Spleen (tissue), 7 donors: ENCODE measurements around the gene SSBP2.

Experiments used
- POLR2A ChIP-seq, 3 donors: fragments of 450-650 bp; IDR thresholded peaks; one replicate each; pipeline ENCODE4 v1.5.1; 2017; ENCODE audit warnings: antibody characterized with exemption in 3 of 3, mild to moderate bottlenecking in 1 of 3
- POLR2AphosphoS5 ChIP-seq, 3 donors: sonication (generic); formaldehyde crosslinking; IDR thresholded peaks; one replicate each; pipeline ENCODE4 v1.5.1; 2017; ENCODE audit warnings: antibody characterized with exemption in 3 of 3
- TF ChIP-seq, protein P1 (sequence below), 11 experiments: fragments of 200-600 bp in 7 of 11; fragments of 450-650 bp in 4 of 11; sonication (generic) in 4 of 11; IDR thresholded peaks in 8 of 11; conservative IDR thresholded peaks in 3 of 11; 1 replicate in 7 of 11; 2 replicates in 4 of 11; pipeline versions ENCODE4 v1.4.0 to v1.8.0; 2016 to 2021; ENCODE audit warnings: antibody characterized with exemption in 11 of 11, inconsistent platforms in 4 of 11, mild to moderate bottlenecking in 1 of 11
- donor health status: DM: no; HTN: no; CAD: no; lungs with moderate emphysema.
- donor health status: DM: no; HTN: no; CAD: no.
- donor health status: DM: no; HTN: no; CAD: no.

DNA sequence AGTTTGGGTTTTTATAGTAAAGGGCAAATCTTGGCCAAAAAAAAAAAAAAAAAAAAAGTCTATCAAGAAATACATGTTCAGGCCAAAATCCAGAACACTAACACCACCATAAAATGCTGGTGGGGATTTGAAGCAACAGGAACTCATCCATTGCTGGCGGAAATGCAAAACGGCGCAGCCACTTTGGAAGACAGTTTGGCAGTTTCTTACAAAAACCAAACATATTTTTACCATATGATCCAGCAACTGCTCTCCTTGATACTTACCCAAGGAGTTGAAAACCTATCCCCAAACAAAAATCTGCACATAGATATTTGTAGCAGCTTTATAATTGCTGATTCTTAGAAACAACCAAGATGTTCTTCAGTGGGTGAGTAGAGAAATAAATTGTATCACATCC, 203.9 kb downstream of the SSBP2 start:
- TF ChIP-seq POLR2AphosphoS5 (IDR thresholded peaks at IDR 0.05) (no peak), POLR2A (IDR thresholded peaks at IDR 0.05) (no peak)
- TF ChIP-seq, protein P1, sequence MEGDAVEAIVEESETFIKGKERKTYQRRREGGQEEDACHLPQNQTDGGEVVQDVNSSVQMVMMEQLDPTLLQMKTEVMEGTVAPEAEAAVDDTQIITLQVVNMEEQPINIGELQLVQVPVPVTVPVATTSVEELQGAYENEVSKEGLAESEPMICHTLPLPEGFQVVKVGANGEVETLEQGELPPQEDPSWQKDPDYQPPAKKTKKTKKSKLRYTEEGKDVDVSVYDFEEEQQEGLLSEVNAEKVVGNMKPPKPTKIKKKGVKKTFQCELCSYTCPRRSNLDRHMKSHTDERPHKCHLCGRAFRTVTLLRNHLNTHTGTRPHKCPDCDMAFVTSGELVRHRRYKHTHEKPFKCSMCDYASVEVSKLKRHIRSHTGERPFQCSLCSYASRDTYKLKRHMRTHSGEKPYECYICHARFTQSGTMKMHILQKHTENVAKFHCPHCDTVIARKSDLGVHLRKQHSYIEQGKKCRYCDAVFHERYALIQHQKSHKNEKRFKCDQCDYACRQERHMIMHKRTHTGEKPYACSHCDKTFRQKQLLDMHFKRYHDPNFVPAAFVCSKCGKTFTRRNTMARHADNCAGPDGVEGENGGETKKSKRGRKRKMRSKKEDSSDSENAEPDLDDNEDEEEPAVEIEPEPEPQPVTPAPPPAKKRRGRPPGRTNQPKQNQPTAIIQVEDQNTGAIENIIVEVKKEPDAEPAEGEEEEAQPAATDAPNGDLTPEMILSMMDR (IDR thresholded peaks at IDR 0.05 in 8 of 11, conservative IDR thresholded peaks at IDR 0.05 in 3 of 11) = no peak
